ENCODE data around the gene LTA4H.

GRCh38 chr12:95977764-95978305, 57.6 kb downstream of the LTA4H start:
- TF ChIP-seq CTCF (IDR thresholded peaks at IDR 0.05) = no peak
- no peak for TF ChIP-seq POLR2AphosphoS5 (IDR thresholded peaks at IDR 0.05)
- TF ChIP-seq POLR2A (IDR thresholded peaks at IDR 0.05) = no peak
